Esophagus muscularis mucosa (tissue), 4 donors: ENCODE results near the gene NR5A2. TPM values are rescaled to one million over a fixed set of nuclear protein-coding genes. Genes with fewer than 3 reads are reported as not detected.

Source experiments
- DNase-seq: peaks from one replicate; pipeline ENCODE4 v3.0.0-alpha.2; 2017; ENCODE audit errors: extremely low spot score
- H3K27ac ChIP-seq, 4 donors: fragments of 200-600 bp; sonication (generic); replicated peaks in 1 of 4; 1 replicate in 3 of 4; 2 replicates in 1 of 4; pipeline ENCODE4 v1.5.1; 2016 to 2019; ENCODE audit warnings: mild to moderate bottlenecking in 1 of 4
- H3K27me3 ChIP-seq, 4 donors: fragments of 200-600 bp; sonication (generic); one replicate each; pipeline versions ENCODE4 v1.5.1 to v1.6.0; 2016 to 2019
- H3K36me3 ChIP-seq, 4 donors: fragments of 200-600 bp; sonication (generic); one replicate each; pipeline ENCODE4 v1.5.1; 2016 to 2019
- H3K4me1 ChIP-seq, 4 donors: fragments of 200-600 bp; sonication (generic); one replicate each; pipeline ENCODE4 v1.5.1; 2016 to 2019
- H3K4me3 ChIP-seq, 4 donors: fragments of 200-600 bp; sonication (generic); 1 replicate in 2 of 4; 2 replicates in 2 of 4; pipeline ENCODE4 v1.5.1; 2016 to 2019; ENCODE audit warnings: mild to moderate bottlenecking in 4 of 4, moderate library complexity in 1 of 4
- H3K9me3 ChIP-seq, 4 donors: fragments of 200-600 bp; sonication (generic); 1 replicate in 3 of 4; 2 replicates in 1 of 4; pipeline ENCODE4 v1.5.1; 2016 to 2019
- EP300 ChIP-seq: sonication (generic); formaldehyde crosslinking; IDR thresholded peaks from one replicate; pipeline ENCODE4 v1.6.1; 2017; ENCODE audit warnings: antibody characterized with exemption
- POLR2A ChIP-seq: fragments of 450-650 bp; IDR thresholded peaks from one replicate; pipeline ENCODE4 v1.6.1; 2017; ENCODE audit warnings: antibody characterized with exemption, moderate library complexity, mild to moderate bottlenecking, low read depth
- POLR2AphosphoS5 ChIP-seq, 2 donors: sonication (generic); formaldehyde crosslinking; IDR thresholded peaks; one replicate each; pipeline ENCODE4 v1.6.1; 2017; ENCODE audit warnings: antibody characterized with exemption in 2 of 2
- WGBS: methylation state at CpG from one replicate; pipeline ENCODE4 v1.1.5; 2018; 5-methylcytosine and 5-hydroxymethylcytosine counted together
- intact Hi-C: fragments of 100-400 bp; cut with DNase I; formaldehyde crosslinking; loops from one replicate; pipeline ENCODE4 v1.15.1; 2023
- total RNA-seq, 4 donors: library from RNA; depleted of rRNA; stranded (reverse); fragments of >200 nt; gene quantifications; one replicate each; pipeline versions ENCODE4 v1.1.0 to v1.2.1, GENCODE V29; 2016
- TF ChIP-seq, protein P1 (sequence below), 3 experiments: fragments of 200-600 bp in 2 of 3; fragments of 450-650 bp in 1 of 3; sonication (generic) in 2 of 3; IDR thresholded peaks; one replicate each; pipeline ENCODE4 v1.5.1; 2017 to 2019; ENCODE audit warnings: antibody characterized with exemption in 3 of 3, mild to moderate bottlenecking in 2 of 3, moderate library complexity in 1 of 3

Gene NR5A2
- total RNA-seq, 4 donors from 2014 or later: 0.83 to 4.0 (median 2.9) TPM

DNA sequence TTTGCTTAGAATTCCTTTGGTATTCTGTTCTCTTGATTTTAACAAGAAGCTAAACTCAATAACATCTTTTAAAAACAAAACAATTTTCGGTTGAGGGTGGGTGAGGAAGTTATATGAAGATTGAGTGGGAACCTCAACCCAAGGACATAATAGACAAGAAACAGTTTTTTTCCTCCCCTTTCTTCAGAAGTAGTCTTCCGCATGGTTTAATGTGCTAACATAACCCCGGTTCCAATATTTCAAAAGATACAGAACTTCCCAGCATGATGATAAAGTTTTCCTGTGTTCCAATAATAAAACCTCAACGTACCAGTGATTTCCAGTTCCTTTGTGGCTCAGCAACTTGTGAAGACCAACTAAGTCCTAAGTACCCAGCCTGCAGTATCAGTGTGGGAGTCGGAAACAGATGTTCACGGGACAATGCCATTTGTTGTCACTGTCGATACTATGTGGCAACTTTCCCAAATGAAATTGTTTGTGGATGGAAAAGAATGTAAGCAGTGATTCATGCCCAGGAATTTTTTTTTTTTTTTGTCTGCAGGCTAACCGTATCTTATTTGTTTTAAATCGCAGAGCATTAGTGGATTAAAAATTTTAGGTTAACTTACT, 48.5 kb downstream of the NR5A2 start:
- H3K27me3 ChIP-seq: no peaks in the 10 kb centered on the region
- TF ChIP-seq POLR2AphosphoS5 (IDR thresholded peaks at IDR 0.05) (peak; percentile 62 to 66), EP300 (peak; percentile 30), POLR2A (no peak)
- TF ChIP-seq, protein P1, sequence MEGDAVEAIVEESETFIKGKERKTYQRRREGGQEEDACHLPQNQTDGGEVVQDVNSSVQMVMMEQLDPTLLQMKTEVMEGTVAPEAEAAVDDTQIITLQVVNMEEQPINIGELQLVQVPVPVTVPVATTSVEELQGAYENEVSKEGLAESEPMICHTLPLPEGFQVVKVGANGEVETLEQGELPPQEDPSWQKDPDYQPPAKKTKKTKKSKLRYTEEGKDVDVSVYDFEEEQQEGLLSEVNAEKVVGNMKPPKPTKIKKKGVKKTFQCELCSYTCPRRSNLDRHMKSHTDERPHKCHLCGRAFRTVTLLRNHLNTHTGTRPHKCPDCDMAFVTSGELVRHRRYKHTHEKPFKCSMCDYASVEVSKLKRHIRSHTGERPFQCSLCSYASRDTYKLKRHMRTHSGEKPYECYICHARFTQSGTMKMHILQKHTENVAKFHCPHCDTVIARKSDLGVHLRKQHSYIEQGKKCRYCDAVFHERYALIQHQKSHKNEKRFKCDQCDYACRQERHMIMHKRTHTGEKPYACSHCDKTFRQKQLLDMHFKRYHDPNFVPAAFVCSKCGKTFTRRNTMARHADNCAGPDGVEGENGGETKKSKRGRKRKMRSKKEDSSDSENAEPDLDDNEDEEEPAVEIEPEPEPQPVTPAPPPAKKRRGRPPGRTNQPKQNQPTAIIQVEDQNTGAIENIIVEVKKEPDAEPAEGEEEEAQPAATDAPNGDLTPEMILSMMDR (IDR thresholded peaks at IDR 0.05): no peak
- 42% methylated on average over 9 of the region's 9 CpGs for WGBS
- no peak for DNase-seq
- H3K36me3 ChIP-seq: no peaks in the 10 kb centered on the region
- H3K27ac ChIP-seq: peak overlapping the region in 1 of 4 donors; percentile 19
- peaks cover 0 to 2% (median 0%) of the 10 kb centered on the region in 4 donors for H3K4me1 ChIP-seq
- no peaks in the 10 kb centered on the region for H3K9me3 ChIP-seq
- H3K4me3 ChIP-seq: no peak overlapping the region
- intact Hi-C loops: no loop called here

DNA sequence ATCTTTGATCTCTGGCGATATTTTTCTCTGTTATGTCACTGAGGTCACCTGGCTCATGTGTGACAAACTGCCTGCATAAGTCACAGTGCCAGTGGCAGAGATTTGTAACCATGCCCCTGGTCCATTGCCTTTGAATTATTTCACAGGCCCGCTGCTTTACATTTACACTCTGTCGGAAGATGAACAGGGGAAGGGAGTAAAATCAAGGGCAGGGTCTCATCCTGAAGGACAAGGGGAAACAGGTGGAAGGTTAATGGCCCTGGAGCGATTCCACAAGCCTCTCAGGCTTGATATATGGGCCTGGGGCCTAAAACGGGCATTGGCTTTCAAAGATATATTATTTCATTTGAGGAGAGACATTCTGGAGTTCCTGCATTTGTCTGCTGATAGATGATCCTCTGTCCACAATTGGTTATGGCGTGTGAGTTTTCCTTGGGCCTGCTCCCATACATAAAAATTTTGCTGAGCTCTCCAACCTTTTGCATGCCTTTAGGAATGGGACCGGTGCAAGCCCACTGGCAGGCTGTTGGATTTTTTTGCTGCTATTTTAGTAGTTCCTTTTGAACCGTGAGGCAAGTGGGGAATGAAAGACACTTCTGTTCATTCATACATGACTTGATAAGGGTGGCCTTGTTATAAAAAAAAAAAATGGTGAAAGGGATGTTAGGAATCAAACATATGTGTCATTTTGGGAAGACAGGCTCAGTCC, 51.9 kb downstream of the NR5A2 start:
- Histone ChIP-seq H3K4me1 (peaks cover 0 to 3% (median 0%) of the 10 kb centered on the region in 4 donors), H3K4me3 (no peak overlapping the region), H3K9me3 (no peaks in the 10 kb centered on the region), H3K27me3 (no peaks in the 10 kb centered on the region), H3K27ac (no peak overlapping the region), H3K36me3 (no peaks in the 10 kb centered on the region)
- TF ChIP-seq POLR2AphosphoS5 (IDR thresholded peaks at IDR 0.05): no peak
- TF ChIP-seq POLR2A: no peak
- TF ChIP-seq, protein P1 (IDR thresholded peaks at IDR 0.05): no peak
- no peak for TF ChIP-seq EP300
- WGBS: 81% methylated on average over 8 of the region's 8 CpGs
- intact Hi-C loops: no loop called here
- no peak for DNase-seq

DNA sequence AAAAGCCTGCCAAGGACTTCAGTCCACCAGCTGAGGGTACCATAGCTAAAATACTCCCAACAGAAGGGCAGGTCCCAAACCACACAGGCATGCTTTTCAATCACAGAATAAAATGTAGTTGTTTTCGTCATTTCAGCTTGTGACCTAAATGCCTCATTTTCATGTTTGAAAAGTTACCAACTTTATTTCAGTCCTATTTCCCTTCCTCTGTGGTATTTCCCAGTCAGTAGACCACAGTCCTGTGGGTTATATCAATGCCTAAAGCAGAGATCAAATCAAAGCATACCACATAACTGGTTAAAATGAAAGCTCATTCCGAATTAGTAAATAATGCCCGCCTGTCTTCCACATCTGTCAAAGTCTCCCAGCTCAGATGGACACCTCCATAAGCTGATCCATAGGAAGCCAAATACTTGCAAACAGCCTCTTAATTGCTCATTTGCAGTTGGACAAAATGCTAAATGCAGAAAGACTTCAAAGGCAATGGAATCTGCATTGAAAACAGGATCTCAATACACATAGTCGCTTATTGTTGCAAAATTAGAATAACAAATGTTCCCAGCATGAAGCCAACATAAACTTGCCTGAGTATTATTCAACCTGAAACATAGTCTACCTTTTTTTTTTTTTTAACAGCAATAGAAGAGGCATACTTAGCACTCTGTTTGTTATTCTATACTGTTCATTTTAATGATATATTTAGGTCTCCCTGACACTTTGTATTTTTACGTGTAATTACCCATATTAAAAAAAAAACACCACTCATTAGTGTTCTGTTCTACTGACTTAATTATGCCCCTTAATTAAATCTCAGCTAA, 53.9 kb downstream of the NR5A2 start:
- Histone ChIP-seq H3K27me3 (no peaks in the 10 kb centered on the region), H3K4me3 (peak overlapping the region in 1 of 4 donors; percentile 0), H3K27ac (peak overlapping the region in 1 of 4 donors; percentile 7), H3K4me1 (peaks cover 0 to 3% (median 0%) of the 10 kb centered on the region in 4 donors), H3K9me3 (no peaks in the 10 kb centered on the region), H3K36me3 (no peaks in the 10 kb centered on the region)
- no peak for DNase-seq
- WGBS: 48% methylated on average over 5 of the region's 5 CpGs
- no peak for TF ChIP-seq EP300
- TF ChIP-seq, protein P1 (IDR thresholded peaks at IDR 0.05): no peak
- TF ChIP-seq POLR2A: no peak
- no peak for TF ChIP-seq POLR2AphosphoS5 (IDR thresholded peaks at IDR 0.05)
- intact Hi-C loops: no loop called here

DNA sequence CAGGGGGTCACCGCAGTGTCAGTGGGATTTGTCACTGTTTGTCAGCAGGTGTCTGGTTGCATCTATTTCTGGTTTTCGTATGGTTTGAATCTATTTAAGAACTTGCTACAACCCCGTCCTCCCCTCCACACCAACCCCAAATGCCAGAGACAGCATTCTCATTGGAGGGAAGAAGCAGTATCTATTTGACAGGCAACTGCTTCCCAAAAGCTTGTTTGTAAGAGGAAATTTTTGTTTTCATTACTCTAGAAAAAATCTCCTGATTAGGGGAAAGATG, 54.4 kb downstream of the NR5A2 start:
- Histone ChIP-seq H3K36me3 (no peaks in the 10 kb centered on the region), H3K27ac (no peak overlapping the region), H3K27me3 (no peaks in the 10 kb centered on the region), H3K4me1 (peaks cover 0 to 3% (median 0%) of the 10 kb centered on the region in 4 donors), H3K9me3 (no peaks in the 10 kb centered on the region), H3K4me3 (no peak overlapping the region)
- no peak for DNase-seq
- TF ChIP-seq POLR2A (no peak), POLR2AphosphoS5 (IDR thresholded peaks at IDR 0.05) (no peak)
- intact Hi-C loops: no loop called here
- 73% methylated on average over 3 of the region's 3 CpGs for WGBS

DNA sequence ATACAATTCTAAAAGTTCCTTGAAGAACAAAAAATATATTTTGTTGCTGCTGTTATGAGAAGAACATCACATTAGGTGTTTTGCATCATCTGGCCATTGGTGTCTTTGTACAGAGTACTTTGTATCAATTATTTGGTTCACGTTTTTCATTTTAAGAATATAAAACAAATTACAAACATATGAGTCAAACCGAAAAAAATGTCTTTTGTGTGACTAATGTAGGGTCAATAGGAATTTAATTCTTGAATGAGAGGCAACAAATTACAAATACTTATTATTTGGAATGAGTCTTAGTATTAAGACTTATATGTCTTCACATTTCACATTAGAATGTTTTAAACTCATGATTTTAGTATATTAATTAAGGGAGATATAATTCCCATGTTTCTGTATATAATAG, 54.8 kb downstream of the NR5A2 start:
- H3K4me3 ChIP-seq: no peak overlapping the region
- H3K4me1 ChIP-seq: peaks cover 0 to 3% (median 0%) of the 10 kb centered on the region in 4 donors
- no peaks in the 10 kb centered on the region for H3K27me3 ChIP-seq
- WGBS: 65% methylated on average over 2 of the region's 2 CpGs
- H3K36me3 ChIP-seq: no peaks in the 10 kb centered on the region
- intact Hi-C loops: no loop called here
- DNase-seq: no peak
- no peaks in the 10 kb centered on the region for H3K9me3 ChIP-seq
- TF ChIP-seq POLR2A (no peak), POLR2AphosphoS5 (IDR thresholded peaks at IDR 0.05) (no peak), EP300 (no peak)
- TF ChIP-seq, protein P1 (IDR thresholded peaks at IDR 0.05): no peak
- no peak overlapping the region for H3K27ac ChIP-seq
